Measurements from ENCODE around the gene TLCD3B.
"Not testable (repeated sequence)": the region's sequence is repeated elsewhere in the genome, so short reads cannot be mapped to it uniquely, and the experiment has no call there.

The TLCD3B gene

GRCh38 chr16:30060836-30061554, 29.9 kb upstream of the TLCD3B start:
- DNase-seq: no peak

- DNase-seq: no peak
Measured at GRCh38 chr16:30060346-30060745, 29.3 kb upstream of the TLCD3B start.

GRCh38 chr16:30054959-30055553, 24.0 kb upstream of the TLCD3B start:
- no peak for DNase-seq

GRCh38 chr16:30054451-30054850, 23.4 kb upstream of the TLCD3B start:
- DNase-seq: no peak

- DNase-seq: no peak
Measured at GRCh38 chr16:30053376-30054015, 22.4 kb upstream of the TLCD3B start.

- DNase-seq: no peak
Measured at GRCh38 chr16:30052671-30053372, 21.8 kb upstream of the TLCD3B start.

- no peak for DNase-seq
Measured at GRCh38 chr16:30051518-30051917, 20.4 kb upstream of the TLCD3B start.

GRCh38 chr16:30049871-30050270, 18.8 kb upstream of the TLCD3B start:
- no peak for DNase-seq

GRCh38 chr16:30046588-30046987, 15.5 kb upstream of the TLCD3B start:
- DNase-seq: no peak

- no peak for DNase-seq
Measured at GRCh38 chr16:30046178-30046577, 15.1 kb upstream of the TLCD3B start.

- no peak for DNase-seq
Measured at GRCh38 chr16:30041841-30042240, 10.8 kb upstream of the TLCD3B start.

- not testable (repeated sequence) for DNase-seq
Measured at GRCh38 chr16:30040690-30041089, 9.6 kb upstream of the TLCD3B start.

GRCh38 chr16:30040221-30040620, 9.2 kb upstream of the TLCD3B start:
- no peak for DNase-seq

GRCh38 chr16:30033270-30033669, 2.2 kb upstream of the TLCD3B start:
- DNase-seq: no peak

- DNase-seq: peak; percentile 18
Measured at GRCh38 chr16:30032083-30032819, 1.2 kb upstream of the TLCD3B start.

GRCh38 chr16:30031477-30031918, 427 bp upstream of the TLCD3B start:
- no peak for DNase-seq

GRCh38 chr16:30030011-30030685, 923 bp downstream of the TLCD3B start:
- no peak for DNase-seq

- DNase-seq: no peak
Measured at GRCh38 chr16:30028438-30029076, 2.5 kb downstream of the TLCD3B start.

- DNase-seq: no peak
Measured at GRCh38 chr16:30027588-30028437, 3.3 kb downstream of the TLCD3B start.

- no peak for DNase-seq
Measured at GRCh38 chr16:30026449-30026848, 4.6 kb downstream of the TLCD3B start.

- DNase-seq: no peak
Measured at GRCh38 chr16:30025574-30025973, 5.5 kb downstream of the TLCD3B start.
